ENCODE data around the gene CDH26.

DNA sequence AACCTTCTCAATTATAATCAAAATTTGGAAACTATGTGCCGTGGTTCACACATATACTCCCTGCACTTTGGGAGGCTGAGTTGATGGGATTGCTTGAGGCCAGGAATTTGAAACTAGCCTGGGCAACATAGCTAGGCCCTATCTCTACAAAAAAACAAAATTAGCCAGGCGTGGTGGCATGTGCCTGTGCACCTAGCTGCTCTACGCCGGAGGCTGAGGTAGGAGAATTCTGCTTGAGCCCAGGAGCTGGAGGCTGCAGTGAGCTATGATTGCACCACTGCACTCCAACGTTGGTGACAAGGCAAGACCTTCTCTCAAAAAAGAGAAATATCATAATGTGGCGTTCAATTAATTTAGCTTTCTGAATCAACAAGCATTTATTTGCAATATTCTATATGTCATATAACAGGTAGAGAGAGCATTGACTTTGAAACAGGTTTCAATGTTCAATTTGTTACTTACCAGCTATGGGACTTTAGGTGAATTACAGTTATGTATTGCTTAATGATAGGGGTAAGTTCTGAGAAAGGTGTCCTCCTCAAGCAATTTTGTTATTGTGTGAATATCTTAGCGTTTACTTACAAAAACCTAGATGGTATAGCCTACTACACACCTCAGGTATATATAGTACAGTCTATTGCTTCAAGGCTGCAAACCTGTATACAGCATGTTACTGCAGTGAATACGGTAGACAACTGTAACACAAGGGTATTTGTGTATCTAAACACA is 22.6 kb upstream of the CDH26 start:
- TF ChIP-seq, protein P1, sequence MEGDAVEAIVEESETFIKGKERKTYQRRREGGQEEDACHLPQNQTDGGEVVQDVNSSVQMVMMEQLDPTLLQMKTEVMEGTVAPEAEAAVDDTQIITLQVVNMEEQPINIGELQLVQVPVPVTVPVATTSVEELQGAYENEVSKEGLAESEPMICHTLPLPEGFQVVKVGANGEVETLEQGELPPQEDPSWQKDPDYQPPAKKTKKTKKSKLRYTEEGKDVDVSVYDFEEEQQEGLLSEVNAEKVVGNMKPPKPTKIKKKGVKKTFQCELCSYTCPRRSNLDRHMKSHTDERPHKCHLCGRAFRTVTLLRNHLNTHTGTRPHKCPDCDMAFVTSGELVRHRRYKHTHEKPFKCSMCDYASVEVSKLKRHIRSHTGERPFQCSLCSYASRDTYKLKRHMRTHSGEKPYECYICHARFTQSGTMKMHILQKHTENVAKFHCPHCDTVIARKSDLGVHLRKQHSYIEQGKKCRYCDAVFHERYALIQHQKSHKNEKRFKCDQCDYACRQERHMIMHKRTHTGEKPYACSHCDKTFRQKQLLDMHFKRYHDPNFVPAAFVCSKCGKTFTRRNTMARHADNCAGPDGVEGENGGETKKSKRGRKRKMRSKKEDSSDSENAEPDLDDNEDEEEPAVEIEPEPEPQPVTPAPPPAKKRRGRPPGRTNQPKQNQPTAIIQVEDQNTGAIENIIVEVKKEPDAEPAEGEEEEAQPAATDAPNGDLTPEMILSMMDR (conservative IDR thresholded peaks at IDR 0.05 in 1 of 2, IDR thresholded peaks at IDR 0.05 in 1 of 2; ENCODE audit: extremely low read depth in 1 of 2, insufficient read depth in 1 of 2, low read depth in 1 of 2, low read length in 2 of 2), result no peak
- TF ChIP-seq EZH2 (IDR thresholded peaks at IDR 0.05; ENCODE audit: borderline replicate concordance, low read length), result no peak

Data from mammary epithelial cell (primary cell).